ENCODE results near the gene YAE1. TPM values are rescaled to one million over a fixed set of nuclear protein-coding genes. Genes with fewer than 3 reads are reported as not detected.
"Not testable (repeated sequence)": the region's sequence is repeated elsewhere in the genome, so short reads cannot be mapped to it uniquely, and the experiment has no call there.

Gene YAE1, protein sequence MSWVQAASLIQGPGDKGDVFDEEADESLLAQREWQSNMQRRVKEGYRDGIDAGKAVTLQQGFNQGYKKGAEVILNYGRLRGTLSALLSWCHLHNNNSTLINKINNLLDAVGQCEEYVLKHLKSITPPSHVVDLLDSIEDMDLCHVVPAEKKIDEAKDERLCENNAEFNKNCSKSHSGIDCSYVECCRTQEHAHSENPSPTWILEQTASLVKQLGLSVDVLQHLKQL
- 20.9 TPM for polyA plus RNA-seq (ENCODE audit: insufficient read length)

GRCh38 chr7:39566023-39566921 is at the start of gene YAE1:
Gene YAE1, plus strand, starts transcription at chr7:39566404. Its CDS starts 15 bp downstream, at chr7:39566419.
- peak; percentile 92 for DNase-seq

GRCh38 chr7:39516498-39516897 is 49.7 kb upstream of the YAE1 start:
- DNase-seq: no peak

DNA sequence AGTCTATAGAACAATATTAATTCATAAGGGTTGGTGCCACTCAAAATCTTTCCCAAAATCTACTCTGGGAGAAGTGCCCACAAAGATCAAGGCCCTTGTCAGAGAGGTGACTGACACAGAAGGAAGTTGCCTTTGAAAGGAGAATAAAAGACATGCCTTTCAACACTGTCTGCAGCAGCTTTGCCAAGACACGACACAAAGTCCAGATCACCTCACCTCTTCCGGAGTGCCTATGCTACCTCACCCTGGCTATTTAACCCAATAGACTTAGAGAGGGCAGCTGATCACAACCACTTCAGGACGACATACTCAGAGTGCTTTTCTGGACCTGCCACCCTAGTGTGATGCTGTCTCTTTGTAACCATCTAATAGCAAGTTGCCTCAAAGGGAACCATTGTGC is 49.0 kb upstream of the YAE1 start:
- DNase-seq: no peak

DNA sequence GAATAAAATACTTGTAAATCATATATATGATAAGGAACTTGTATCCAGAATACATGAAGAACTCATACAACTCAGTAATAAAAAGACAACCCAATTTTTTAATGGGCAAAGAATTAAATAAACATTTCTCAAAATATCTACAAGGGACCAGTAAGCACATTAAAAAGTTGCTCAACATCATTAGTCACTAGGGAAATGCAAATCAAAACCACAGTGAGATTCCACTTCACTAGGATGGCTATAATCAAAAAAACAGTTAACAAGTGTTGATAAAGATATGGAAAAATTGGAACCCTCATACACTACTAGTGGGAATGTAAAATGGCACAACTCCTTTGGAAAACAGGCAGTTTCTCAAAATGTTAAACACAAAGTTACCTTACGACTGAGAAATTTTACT is 40.3 kb upstream of the YAE1 start:
- DNase-seq: no peak

GRCh38 chr7:39526666-39527065 is 39.5 kb upstream of the YAE1 start:
- no peak for DNase-seq

- DNase-seq: no peak
These were observed 38.9 kb upstream of the YAE1 start for GRCh38 chr7:39527296-39527695.

- DNase-seq: no peak
These were observed 38.3 kb upstream of the YAE1 start for GRCh38 chr7:39527951-39528350.

GRCh38 chr7:39528849-39529248 is 37.4 kb upstream of the YAE1 start:
- DNase-seq: no peak

DNA sequence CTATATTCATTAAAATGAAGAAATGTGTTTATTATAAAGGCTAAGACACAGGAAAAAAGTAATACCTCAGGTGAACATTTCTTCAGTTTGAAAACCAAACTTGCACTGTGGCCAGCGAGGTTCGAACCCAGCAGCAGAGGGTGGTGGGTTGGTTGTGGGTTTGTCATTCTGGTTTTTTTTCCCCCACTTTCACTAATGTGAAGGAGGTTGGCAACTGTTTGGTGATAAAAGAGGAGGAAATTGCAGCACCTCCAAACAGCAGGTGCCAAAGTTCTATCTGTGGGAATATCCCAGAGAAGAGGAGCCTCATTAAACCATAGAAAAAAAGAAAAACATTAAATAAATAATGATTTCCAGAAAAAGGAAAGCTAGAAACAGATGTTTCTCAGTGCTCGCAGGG is 36.6 kb upstream of the YAE1 start:
- no peak for DNase-seq

GRCh38 chr7:39530971-39531370 is 35.2 kb upstream of the YAE1 start:
- no peak for DNase-seq

DNA sequence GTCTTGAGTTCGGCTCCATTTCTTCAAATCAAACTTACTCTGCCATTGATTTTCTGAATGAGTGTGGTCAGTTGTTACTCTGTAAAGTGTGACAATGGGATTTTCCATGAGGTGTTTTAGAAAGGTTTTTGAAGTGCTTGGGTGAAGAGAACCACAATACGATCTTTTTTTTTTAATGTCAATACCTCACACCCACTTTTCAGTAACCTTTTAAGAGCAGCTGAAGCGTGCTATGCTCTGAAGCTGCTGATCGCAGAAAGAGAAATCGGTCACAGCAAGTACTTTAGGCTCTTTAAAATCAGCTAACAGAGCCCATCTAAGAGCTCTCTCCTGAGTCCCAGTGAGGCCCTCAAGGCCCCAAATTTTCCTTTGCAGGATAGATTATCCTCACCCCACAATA is 34.4 kb upstream of the YAE1 start:
- DNase-seq: no peak

GRCh38 chr7:39532832-39533231 is 33.4 kb upstream of the YAE1 start:
- DNase-seq: no peak

- no peak for DNase-seq
These were observed 31.6 kb upstream of the YAE1 start for GRCh38 chr7:39534599-39534998.

DNA sequence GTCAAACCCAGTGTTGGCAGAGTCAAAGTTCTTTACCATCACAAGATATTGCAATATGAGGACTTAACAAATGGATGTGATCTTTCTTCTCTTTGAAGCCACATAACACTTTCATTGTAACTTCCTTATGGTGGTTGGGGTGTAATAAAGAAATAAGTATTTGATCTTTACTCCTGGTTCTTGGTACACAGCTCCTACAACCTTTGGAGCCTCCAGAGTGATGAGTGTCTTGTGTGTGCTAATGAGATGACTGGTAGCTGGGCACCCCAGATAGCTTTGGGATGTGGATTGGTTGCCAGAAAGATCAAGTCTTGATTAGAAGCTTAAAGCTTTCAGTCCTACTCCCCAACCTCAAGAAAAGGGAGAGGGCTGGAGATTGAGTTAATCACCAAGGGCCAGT is 31.1 kb upstream of the YAE1 start:
- DNase-seq: no peak

DNA sequence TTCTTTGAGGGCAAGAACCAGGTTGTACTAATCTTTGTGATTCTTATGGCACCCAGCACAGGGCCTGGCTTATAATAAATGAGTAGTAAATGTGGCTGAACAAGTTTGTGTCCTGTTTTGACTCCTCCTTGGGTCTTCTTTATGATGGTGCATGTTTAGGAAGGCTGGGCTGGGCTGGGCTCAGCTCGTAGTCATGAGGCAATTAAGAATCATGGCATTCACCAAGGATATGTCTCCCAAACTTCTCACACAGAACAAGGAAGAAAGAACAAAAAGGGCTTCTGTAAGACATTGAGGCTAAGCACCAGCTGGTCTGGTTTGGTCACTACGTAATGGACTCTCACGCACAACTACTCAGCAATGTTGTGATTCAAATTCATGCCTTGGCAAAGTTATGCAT is 30.5 kb upstream of the YAE1 start:
- DNase-seq: no peak

GRCh38 chr7:39536951-39537350 is 29.3 kb upstream of the YAE1 start:
- DNase-seq: no peak

DNA sequence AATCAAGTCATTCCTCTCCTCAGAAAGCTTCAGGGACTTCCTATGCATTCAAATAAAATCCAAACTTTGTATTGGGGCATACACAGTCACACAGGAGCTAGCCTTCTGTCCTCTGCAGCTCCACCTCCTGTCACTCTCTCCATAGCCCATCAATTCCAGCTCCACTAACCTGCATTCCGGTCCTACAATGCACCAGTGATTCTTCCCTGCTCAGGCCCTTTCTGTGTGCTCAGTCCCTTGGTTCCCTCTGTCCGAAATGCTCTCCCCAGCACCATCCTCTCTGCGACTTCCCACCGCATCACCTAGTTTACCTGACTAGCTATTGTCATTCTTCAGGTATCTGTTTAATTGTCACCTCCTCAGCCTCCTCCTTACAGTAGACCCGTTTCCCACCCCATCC is 26.4 kb upstream of the YAE1 start:
- no peak for DNase-seq

DNA sequence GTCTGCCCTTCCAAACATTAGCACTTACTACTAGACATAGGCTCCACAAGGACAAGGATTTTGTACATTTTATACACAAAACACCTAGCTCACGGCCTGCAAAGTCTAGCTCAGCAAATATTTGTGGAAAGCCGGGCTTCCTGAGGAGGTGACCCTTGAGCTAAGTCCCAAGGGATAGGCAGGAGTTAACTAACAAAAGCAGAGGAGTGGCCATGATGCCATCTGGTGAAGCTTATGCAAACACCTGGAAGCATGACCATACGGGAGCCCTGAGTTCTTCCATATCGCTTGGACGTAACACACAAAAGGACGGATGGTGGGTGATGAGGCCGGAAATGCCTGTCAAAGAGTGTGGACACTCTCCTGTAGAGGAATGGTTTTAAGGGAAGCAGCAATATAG is 25.9 kb upstream of the YAE1 start:
- DNase-seq: no peak

DNA sequence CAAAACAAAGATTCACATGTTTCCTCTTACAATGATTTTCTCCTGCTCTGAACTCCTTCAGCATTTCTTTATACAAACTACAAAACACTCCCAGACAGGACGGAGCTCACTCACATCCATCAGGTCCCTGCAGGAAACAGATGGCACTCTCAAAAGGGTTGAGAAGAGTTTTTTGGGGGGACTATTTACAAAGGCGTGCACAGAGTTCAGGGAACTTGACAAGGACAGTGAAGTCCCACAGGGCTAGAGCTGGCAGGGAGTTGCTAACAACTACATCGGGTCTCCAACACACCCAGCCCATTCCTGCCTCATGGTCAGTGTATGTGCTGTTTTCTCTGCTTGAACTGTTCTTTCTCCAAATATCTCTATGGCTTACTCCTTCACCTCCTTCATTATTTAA is 24.7 kb upstream of the YAE1 start:
- no peak for DNase-seq

- DNase-seq: not testable (repeated sequence)
These were observed 21.4 kb upstream of the YAE1 start for GRCh38 chr7:39544774-39545173.

DNA sequence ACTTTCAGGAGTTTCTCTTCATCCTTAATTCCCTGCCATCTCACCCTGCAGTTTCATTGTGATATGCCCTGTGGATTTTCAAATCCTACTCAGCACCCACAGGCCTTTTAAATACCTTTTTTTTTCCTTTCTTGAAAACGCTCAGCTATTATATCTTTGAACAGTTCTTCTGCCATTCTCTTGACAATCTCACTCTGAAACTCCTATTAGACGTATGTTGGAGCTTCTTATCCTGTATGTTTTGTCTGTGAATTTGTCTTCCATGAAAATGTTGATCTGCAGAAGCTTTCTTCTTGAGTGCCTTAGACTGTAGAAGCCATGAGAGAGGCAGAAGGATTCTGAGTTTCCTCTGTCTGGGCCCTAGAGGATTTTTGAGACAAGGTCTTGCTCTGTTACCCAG is 18.9 kb upstream of the YAE1 start:
- DNase-seq: no peak

DNA sequence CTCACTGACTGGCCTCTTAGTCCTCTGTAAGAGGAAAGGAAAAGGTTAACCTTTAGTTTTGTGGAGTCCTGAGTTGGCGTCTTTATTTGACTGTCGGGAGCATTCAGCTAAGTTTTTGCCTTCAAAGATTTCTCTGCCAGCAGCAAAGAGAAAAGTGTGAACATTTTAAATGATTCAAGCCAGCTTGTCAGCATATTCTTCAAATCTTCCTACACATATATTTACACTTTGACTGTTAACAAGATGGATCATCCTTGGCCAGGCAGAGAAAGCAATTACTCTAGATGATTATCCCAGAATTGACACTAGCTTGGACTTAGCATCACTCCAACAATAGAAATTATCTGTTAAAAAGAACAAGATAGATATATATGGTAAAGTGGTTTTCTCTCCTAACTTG is 15.8 kb upstream of the YAE1 start:
- no peak for DNase-seq

- no peak for DNase-seq
These were observed 12.8 kb upstream of the YAE1 start for GRCh38 chr7:39553436-39553835.

DNA sequence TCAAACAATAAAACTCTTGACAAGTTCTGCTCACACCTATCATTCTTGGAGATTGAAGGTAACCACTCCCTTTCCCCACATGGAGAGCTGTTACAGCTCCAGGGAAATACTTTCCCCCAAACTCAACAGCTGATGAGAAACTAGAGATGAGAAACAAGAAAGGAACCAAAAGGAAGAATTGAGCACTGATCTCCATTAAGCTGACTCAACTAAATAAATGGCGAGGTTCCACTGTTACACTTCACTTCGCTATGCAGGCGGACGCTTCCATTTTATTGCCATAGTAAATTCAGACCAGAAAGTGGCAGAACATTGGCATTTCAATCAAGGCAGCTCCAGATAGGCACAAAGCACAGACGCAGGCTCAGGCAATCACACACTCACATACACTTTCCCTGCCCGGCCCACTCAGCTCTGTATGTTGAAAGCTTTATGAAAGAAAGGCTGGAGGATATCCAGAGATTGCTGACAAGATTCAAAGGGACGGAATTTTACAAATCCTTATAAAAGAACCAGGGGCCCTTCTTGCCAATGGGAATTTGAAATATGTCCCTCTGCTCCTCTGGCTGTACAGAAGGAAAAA is 11.5 kb upstream of the YAE1 start:
- DNase-seq: no peak
